EL (cell line): ENCODE measurements around the gene SYT6.
"Not testable (repeated sequence)": the region's sequence is repeated elsewhere in the genome, so short reads cannot be mapped to it uniquely, and the experiment has no call there.

Experiments
- DNase-seq: peaks from one replicate; pipeline ENCODE4 v3.0.0-alpha.2; 2016

SYT6 gene

GRCh38 chr1:114063544-114063943 is 90.1 kb downstream of the SYT6 start:
- DNase-seq: no peak

- no peak for DNase-seq
Measured at GRCh38 chr1:114062477-114063099, 91.1 kb downstream of the SYT6 start.

GRCh38 chr1:114061121-114061830 is 92.4 kb downstream of the SYT6 start:
- peak; percentile 8 for DNase-seq

GRCh38 chr1:114058236-114058635 is 95.4 kb downstream of the SYT6 start:
- not testable (repeated sequence) for DNase-seq

- DNase-seq: no peak
Measured at GRCh38 chr1:114054148-114054547, 99.5 kb downstream of the SYT6 start.

- no peak for DNase-seq
Measured at GRCh38 chr1:114048232-114048631, 105.4 kb downstream of the SYT6 start.

GRCh38 chr1:114043548-114043947 is 110.1 kb downstream of the SYT6 start:
- no peak for DNase-seq

GRCh38 chr1:114043054-114043453 is 110.6 kb downstream of the SYT6 start:
- DNase-seq: no peak

- DNase-seq: no peak
Measured at GRCh38 chr1:114040273-114041015, 113.2 kb downstream of the SYT6 start.
